Activated CD4-positive, CD25-positive, alpha-beta regulatory T cell treated with anti-CD3 and anti-CD28 coated beads, Interleukin-2, amount 50 U/mL, for 24 hours (primary cell): Measurements from ENCODE around the gene STK38L.
"Not testable (repeated sequence)": the region's sequence is repeated elsewhere in the genome, so short reads cannot be mapped to it uniquely, and the experiment has no call there.

Source experiments
- ATAC-seq, 2 donors: fragments of 150-1000 bp; cut with Tn5 transposase; one replicate each; pipeline ENCODE4 v1.10.0; 2021; ENCODE audit warnings: mild to moderate bottlenecking in 1 of 2, moderate library complexity in 1 of 2

STK38L gene

DNA sequence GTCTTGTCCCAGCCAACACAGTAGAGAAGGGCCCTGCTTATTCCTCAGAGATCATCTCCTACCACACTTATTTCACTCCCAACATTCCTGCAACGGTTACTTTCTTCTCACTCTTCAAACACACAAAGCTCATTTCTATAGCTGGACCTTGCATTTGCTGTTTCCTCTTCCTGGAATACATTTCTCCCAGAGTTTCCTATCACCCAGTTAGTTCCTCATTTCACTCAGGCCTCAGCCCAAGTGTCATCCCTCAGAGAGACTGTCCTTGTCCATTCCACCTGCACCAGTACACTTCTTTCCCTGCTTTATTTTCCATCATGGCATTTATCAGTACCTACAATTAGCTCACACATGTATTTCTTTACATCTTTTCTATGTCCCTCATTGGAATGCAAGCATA, 14.7 kb upstream of the STK38L start:
- no peak for ATAC-seq

DNA sequence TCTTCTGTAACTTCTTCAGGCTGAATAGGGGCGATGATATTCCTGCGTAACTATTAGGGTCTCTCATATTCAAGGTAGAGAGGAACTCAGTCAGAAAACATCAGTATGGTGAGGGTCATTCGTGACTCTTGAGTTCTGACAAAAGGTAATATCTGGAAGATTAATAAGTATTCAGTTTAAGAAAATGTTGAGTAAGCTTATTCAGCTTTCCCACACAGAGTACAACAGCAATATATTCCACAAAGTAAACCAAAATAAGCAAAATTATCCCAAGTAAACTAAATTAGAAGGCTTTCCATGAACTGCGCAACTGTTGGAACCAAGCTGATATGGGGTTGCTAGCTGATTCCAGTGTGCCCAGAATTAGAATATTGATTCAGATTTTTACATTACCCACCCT, 12.7 kb upstream of the STK38L start:
- not testable (repeated sequence) for ATAC-seq

DNA sequence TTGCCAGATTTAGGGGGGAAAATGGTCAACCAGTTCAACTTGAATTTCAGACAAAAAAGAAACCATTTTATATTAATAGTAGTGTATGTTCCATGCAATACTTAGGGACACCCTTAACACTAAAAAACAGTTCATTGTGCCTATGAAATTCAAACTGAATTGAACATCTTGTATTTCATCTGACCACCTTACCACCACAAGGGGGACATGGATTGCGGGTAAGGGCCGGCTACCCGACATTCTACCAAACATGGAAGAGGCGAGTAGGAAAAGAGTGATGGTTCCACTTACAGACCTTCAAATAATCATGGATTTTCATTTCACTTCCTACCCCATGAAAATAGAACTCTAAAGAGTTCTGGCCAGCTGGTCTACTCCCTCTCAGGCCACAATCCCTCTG, 10.3 kb upstream of the STK38L start:
- no peak for ATAC-seq

DNA sequence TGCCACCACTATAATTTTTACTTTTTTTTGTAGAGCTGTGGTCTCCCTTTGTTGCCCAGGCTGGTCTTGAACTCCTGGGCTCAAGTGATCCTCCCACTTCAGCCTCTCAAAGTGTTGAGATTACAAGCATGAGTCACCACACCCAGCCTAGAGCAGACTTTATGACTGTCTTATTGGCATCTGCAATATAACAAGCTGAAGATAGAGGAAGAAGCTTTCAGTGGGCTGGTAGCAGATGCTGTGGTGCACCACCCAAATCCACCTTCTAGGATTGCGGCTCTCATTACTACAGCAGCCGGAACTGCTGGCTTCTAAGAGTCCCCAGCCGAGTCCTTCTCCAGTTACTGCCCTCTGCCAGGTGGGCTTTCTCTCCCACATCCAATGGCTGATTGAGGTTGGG, 7.6 kb upstream of the STK38L start:
- ATAC-seq, result peak; percentile 62 to 72

DNA sequence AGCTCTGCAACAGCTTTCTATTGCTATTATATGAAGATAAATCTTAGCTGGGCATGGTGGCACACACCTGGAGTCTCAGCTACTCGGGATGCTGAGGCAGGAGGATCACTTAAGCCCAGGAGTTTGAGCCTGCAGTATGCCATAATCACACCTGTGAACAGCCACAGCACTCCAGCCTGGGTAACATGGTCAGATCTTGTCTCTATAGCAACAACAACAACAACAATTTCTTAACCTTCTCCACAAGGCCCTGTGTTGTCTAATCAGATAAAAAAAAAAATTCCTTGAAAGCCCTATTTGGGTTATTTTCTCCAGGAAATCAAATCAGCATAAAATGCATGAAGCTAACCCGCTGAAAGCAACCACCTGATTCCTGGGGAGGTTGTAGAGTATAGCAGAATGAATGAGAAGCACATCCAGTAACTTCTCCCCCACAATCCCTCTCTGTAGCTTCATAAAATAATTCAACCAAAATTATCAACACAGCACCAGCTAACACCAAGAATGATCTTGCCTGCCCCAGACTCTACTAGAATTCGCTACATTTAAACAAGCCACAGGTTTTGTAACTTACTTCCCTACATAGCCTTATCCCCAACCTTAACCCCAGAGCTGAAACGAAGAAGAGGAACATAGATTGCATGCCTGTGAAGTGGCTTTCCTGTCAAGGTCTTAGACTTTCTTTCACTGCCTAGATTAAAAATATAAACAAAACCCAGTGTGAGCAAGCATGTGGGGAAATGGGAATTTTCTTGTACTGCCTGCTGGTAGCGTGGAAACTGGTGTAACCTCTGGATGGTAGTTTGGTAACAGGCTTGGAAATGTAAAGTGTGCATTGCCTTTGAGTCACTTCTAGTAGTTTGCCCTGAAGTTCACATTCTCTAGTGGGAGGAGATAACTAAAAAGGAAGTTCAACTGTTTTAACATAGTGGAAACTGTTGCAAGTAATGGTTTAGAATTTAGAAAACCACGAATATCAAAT, 6.0 kb upstream of the STK38L start:
- peak in 1 of 2 donors; percentile 42 for ATAC-seq

DNA sequence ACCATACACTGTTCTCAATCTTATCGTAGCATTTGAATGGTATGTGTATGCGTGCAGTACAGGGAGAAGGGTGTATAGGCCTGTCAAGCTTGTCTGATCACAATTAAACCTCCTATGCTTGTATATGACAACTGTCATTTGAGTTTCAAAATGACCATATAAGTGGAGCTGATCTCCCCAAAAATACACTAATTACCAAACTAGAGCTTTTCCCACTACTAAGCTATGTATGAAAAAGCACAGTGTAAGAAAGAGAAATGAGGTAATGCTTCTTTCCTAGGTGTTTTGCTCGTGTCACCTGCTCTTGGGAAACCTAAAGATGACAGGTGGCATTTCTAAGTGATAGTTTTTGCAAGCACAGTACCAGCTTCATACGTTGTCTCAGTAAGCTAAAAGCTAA, 1.1 kb upstream of the STK38L start:
- ATAC-seq, result no peak

DNA sequence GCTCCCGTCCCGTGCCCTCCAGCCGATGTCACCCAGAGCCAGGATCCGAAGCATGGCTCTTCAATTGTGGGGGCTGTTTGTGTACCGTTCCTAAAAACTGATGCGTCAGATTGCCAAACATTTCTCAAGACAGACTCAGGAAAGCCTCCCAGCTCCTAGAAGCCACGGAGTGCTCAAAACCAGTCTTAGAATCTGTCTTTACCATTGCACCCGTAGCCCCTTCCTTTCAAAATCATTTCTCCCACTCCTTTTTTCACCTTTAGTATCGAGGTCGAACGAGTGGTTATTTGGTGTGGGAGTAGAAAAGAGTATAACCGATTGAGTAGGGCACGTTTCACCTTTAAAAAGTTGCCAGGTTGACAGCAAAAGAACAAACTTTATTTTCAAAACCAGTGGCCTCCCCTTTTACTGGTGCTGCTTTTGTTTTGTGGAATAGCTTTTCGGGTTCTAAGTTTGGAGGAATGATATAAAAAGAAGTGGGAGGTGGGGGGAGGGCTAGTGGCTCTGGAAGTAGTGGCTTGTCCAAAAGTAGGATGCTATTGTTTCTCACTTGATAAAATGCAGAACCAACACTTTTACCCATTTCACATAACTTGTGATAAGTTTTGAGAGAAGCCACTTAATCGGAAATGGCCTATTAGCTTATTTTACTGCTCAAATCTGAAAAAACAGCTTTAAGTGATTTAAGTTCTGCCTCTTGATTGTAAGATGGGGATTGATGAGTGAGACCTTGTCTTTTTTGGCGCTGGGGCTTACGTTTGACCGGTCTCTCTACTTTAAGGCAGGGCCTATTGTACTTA, 803 bp downstream of the STK38L start:
- no peak for ATAC-seq

DNA sequence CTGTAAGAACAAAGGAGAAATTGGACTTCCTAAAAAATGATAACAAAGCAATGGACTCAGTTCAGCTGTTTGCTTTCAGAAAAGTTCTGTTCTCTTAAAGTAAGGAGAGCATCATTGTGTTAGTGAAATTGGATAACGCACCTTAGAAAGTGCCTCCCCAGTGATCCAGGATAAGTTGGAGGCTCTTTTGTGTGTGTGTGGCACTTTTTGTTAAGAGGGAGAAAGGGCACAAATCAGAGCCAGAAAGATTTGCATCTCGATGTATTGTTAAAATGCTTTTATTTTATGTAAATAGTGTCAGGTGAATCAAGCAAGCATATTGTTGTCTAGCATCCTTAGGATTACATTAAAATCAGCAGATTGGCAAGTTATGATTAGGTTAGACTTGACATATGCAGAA, 2.1 kb downstream of the STK38L start:
- no peak for ATAC-seq

DNA sequence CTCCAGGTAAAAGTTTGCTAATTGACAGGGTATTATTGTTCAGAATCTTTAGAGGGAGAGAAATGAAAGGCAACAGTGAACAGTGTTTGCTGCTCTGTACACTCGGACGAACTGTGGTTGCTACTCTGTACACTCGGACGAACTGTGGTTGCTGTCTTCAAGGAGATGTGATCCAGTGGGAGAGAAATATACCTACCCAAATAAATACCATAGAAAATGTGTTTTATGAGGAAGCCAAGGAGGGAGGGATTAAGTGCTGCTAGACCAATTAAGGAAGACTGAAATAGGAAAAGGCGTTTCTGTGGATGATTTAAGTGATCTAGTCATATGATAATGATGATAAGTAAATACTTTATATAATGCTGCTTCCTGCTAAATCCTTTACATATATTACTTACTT, 2.7 kb downstream of the STK38L start:
- no peak for ATAC-seq

DNA sequence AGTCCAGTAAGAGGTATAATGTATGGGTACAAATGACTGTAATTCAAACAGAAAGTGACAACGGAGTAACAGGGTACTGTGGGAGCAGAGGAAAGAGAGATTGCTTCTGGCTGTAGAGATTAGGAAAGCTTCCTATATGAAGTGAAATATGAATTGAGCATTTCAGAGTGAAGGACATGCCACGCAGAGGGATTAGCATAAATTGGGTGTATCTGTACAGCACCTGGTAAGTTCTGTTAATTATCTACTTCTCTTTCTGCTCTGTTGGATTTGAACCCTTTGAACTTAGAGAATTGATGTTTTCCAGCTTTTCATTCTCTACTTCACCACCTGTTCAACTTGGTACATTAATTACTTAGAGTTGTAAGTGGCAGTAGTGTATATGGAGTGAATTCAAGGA, 8.8 kb downstream of the STK38L start:
- no peak for ATAC-seq

DNA sequence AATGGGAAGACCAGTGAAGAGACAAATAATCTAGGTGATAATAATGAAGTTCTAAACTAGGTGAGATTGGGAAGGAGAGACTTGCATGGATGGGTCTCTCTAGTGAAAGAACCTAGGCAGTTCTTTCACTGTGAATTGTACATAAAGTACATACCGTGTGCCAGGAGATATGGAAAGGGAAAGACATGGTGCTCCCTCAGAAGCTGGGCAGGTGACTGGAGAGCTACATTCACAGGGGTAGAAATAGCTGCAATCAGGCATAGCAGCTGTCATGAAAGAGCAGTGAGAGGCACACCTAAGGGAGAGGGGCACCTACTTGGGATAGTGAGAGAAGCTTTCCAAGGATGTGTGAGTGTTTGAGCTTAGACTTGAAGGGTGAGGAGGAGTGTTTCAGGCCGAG, 9.3 kb downstream of the STK38L start:
- ATAC-seq, result no peak

DNA sequence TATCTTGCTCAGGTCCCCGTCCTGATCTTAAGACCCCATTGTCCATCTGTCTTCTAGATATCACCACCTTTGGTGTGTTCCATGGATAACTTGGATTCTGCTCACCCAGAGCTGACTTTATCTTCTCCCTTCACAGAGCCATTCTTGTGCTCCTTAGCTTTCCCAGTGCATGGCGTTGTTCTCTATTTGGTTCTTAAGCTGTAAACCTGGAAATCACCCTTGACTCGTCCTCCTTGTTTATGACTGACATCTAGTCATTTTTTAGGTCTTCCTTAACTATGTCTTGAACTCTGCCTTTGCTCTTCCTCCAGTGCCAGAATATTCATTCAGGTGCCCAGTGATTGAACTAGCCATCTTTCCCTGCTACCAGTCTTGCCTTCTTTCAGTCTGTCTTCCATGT, 11.7 kb downstream of the STK38L start:
- ATAC-seq, result no peak

DNA sequence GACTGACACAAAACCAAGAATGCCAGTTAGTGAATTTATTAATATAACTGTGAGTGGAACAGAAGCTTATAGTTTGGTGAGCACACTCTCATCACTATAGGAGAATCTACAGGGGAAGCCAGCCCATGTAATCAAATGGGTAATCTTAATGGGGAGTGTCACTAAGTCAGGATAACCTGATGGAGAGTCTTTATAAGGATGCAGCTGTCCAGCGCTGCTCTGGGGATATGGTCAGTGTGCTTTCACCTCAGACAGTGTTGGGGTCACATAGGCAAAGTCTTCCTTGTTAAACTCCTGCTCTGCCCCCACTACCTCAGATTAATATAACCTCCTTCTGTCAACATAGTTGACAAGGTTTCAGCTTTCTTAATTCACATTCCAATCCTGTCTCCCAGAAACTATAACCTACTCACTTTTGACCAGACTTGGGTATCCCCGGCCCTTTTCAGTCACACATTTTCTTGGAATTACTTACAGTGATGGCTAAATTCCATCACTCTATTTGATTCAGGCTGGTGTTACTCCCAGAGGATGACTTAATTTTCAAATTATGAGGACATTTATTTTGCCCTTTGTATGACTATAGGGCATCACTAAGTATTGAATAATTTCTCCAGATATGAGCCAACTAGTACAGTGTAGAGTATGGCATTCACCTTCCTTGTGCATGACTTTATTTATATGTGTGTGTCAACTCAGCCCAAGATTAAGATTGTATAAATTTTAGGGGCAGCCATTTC, 13.2 kb downstream of the STK38L start:
- no peak for ATAC-seq

DNA sequence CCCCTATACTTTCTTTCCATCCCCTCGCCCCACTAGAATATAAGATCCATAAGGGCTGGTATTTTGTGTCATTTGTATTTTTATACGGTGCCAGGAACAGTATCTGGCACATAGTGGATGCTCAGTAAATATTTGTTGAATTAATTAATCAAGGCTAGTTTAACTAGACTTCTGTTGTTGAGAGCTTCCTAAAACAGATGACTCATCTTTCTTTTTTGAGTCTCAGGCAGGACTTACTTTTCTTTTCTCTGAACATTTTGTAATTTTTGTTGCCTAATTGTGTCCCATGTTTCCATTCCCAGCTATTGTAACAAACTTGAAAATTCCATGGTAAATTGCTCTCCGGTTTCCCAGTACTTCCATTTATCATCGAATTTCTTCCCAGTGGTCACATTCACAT, 16.7 kb downstream of the STK38L start:
- ATAC-seq, result no peak

DNA sequence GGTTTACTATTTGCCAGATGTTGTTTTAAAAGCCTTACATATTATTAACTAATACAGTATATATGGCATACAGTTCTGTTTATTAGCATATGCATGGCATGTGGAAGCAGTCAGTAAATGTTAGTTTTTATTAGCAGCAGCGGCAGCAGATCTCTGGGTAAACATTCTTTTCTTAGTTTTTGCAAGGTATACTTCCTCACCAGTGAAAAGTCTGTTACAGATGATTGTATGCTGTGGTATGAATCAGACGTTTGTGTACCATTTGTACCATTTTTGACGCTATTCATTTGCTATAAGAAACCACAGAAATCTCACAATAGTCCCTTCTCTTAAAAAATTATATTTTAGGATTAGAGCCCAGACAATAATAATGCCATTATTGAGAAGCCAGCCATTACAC, 17.8 kb downstream of the STK38L start:
- no peak for ATAC-seq

DNA sequence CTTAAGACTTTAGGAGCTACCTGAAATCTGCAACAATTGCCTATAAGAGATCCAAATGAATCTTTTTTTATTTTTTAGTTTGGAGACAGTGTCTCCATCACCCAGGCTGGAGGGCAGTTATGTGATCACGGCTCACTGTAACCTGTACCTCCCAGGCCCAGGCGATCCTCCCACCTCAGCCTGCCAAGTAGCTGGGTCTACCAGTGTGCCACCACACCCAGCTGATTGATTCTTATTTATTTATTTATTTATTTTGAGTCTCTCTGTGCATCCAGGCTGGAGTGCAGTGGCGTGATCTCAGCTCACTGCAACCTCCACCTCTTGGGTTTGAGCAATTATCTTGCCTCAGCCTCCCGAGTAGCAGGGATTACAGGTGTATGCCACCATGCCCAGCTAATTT, 26.1 kb downstream of the STK38L start:
- ATAC-seq, result no peak

DNA sequence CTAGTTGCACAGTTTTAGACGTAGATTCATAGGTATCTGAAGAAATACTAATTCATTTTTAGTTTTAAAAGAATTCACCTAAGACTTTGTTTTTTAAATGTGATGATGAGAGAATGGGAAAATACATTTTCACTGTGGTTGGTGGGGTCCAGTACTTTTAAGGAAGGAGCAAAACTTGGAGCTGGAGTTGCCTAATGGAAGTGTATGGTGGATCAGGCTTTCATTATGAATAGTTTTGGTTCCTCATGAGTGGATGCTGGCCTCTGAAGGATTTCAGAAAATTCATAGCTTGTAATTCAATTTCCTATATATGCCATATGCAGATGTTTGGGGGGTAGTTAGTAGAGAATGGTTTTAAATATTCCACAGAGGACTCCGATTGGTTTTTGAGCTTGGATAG, 27.1 kb downstream of the STK38L start:
- ATAC-seq, result no peak

DNA sequence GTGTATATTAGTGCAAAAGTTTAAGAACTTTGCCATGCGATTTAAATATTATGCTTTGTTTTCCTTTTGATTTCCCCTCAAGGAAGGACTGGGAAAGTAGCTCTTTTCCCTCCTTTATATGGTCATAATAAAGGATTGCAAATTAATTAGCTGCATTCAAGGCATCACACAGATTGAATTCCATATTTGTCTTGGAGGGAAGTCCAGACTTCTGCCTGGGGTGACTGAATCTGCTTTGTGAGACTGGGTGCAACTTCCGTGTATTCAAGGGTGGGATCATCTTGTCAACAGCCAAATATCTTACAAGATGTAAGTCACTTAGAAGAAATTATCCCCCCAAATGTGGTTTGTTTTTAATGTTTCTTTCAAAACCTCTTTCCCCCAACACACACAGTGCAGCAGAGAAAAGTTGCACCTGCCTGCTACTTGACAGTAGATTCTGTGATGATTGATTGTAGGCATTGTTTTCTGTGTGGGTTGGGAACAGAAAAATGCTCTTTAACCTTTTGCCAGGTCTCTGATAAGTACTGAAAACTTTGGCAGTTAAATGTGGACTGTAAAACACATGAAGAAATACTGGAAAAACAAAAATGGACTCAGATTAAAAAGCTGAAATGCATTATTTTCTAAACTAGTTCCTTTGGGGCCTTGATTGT, 28.4 kb downstream of the STK38L start:
- ATAC-seq, result no peak

DNA sequence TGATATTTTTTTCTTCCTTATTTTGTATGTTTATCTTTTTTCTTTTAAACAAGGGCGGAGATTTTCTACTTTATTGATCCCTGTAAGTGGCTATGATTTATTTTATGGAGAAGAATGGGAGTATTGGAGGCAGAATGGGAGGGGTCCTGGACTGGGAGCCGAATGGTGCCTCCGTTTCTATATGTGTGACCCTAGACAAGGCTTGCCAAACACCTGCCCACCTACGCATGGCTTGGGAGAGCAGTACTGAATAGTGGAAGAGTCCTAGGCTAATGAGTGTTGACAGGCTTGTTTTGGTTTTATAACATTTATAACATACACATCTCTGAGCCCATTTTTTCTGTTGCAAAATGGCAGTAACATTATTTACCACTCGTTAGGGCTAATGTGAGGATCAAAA, 29.0 kb downstream of the STK38L start:
- ATAC-seq, result no peak

DNA sequence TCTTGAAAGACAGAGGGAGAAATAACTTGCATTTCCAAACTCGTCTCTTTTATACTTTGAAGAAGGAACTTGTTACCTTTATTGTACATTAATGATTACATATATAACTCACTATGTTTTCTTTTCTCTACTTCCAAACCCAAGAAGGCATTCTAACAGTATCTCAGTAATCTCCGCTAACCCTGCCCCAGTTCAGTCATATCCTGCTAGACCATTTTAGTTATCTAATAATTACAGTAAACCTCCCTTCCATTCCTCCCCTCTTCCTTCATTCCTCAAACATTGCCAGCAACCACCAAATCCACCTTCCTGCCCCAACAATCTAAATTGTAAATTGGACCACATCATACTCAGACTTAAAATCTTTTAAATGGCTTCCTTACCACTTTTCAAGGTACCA, 30.6 kb downstream of the STK38L start:
- ATAC-seq, result no peak

DNA sequence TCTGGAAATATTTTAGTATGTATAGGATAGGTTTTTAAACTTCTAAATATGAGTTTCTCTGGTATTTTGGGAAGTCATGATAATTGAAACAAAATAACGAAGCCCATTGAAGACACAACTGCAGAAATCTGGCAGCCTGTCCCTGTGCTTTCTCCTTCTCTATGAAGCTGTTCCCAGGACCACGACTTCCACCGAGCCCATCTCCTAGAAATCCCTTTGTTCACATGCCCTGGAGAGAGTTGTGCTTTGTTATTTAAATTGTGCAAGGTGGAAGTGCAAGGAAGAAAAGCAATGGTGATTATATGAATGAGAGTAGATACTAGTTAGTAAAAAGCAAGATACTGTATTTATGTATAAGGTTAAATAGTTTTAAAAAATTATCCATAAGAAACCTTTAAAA, 32.2 kb downstream of the STK38L start:
- no peak for ATAC-seq

DNA sequence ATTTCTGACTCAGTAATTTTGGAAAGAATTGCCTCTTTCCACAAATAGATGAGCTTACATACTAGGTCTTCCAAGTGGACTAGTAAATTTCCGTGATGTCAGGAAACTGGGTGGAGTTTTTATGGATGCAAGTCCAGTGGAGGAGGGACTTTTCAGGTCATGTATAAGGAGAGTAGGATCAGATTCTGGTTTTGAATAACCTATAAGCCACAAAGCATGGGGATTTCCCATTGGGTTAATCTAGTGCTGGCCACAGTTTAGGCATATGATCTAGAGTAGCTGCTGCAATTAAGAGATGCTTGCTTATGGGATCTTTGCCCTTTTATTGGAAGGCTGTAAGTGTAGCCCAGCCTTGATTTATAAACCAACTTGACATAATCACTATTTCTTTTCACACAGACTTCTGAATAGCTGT, 33.8 kb downstream of the STK38L start:
- peak; percentile 65 to 93 for ATAC-seq

DNA sequence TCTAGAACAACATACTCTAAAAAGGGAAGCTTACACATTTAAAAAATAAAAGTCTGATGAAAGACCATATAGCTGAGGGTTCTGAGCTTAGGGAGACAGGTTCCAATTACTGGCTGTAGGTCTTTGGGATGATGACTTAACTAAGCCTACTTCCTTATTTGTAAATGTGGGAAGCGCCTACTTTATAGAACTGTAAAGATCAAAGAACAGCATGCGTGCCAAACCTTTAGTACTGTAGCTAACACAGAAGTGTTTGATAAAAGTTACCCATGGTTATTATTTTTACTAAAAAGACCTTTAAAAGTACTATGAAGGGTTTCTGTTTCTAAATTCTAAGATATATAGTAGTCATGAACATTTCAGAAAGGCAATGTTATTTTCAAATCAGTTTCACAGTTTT, 35.7 kb downstream of the STK38L start:
- ATAC-seq, result peak in 1 of 2 donors; percentile 34
